DMS53 treated with DMSO at 0.1 percent for 48 hours (cell line): ENCODE measurements around the gene SASH1.

Source experiments
- DNase-seq: peaks from one replicate; lab custom pipeline; 2025; ENCODE audit not compliant: unreplicated experiment; lab: John Stamatoyannopoulos, UW

The SASH1 gene

DNA sequence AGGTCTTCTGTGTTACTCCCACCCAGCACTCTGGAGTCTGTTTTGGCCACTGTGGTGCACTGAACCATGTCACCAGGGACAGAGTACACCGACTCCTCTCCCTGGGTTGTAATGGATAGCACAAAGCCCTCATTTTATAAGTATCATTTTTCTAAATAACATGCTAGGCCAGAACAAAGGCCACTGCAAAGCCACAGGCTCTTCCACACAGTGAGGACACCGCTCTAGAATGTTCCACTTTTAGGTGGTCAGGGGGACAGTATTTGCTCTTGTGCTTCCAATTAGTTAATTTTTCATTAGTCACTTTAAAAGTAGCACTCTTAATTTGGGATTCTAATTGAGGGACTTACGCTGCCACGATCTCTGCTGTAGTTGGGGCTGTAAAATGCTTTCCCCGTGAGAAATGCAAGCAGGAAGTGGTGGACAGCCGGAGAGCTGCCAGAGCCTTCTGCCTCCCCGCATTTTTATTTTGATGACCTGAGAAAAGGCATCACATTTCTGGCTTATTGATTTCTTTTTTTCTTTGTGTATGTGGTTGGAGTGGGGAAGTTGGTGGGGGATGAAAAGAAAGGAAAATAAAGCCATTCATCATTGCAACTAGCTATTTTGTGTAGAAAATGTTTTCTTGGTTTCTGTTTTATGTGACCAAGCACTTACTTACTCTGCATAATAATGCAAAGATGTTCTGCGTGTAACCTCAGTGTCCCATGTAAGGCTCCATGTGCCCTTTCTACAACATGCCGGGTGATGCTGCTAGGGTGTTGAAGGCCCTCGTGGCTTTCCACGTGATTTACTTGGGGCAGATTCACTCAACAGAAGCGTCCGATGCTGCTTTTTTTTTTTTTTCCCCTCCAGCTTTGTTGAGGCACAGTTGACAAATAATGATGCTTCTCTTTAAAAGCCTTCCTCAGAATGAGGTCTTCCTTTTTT lies 195.9 kb downstream of the SASH1 start:
- no peak for DNase-seq

- DNase-seq = no peak
Measured at GRCh38 chr6:148543540-148543939, 200.9 kb downstream of the SASH1 start.

GRCh38 chr6:148544421-148544820 lies 201.8 kb downstream of the SASH1 start:
- no peak for DNase-seq

GRCh38 chr6:148545901-148546300 lies 203.3 kb downstream of the SASH1 start:
- DNase-seq = no peak

DNA sequence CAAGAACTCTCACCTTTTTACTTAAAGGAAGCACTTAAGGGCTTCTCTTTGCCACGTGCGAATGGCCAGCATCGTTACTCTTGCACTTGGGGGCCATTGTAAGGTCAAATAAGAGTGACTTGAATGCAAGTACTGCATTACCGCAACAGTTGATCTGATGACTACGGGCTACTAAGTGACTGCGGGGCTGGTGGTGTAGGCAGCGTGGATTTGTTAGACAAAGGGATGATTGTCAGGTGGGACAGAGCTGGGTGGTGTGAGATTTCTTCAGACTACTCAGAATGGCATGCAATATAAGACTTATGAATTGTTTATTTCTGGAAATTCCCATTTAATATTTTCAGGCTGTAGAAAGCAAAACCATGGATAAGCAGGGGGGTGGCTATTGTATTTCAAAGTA lies 204.5 kb downstream of the SASH1 start:
- no peak for DNase-seq

GRCh38 chr6:148548065-148548748 lies 205.6 kb downstream of the SASH1 start:
- no peak for DNase-seq

- DNase-seq = no peak
Measured at GRCh38 chr6:148548749-148549140, 206.1 kb downstream of the SASH1 start.

- no peak for DNase-seq
Measured at GRCh38 chr6:148550569-148550968, 207.9 kb downstream of the SASH1 start.

- no peak for DNase-seq
Measured at GRCh38 chr6:148551226-148551625, 208.6 kb downstream of the SASH1 start.

GRCh38 chr6:148556410-148556809 lies 213.8 kb downstream of the SASH1 start:
- DNase-seq = no peak

DNA sequence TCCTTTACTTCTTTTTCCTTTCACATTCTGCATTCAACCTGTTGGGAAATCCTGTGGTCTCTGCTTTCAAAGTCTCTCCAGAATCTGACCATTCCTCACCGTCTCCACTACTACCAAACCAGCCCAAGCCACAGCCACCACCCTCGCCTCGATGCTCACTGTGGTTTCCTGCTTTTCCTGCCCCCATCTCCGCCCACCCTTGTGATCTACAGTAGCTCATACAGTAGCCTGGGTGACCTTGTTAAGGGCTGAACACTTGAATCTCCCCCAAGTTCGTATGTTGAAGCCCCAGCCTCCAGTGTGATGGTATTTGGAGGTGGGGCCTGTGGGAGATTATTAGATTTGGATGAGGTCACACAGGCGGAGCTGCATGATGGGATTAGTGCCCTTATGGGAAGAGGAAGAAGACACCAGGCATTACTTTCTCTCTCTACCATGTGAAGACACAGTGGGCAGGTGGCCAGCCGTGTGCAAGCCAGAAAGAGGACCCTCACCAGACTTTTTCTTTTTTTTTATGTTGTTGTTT lies 215.2 kb downstream of the SASH1 start:
- no peak for DNase-seq

DNA sequence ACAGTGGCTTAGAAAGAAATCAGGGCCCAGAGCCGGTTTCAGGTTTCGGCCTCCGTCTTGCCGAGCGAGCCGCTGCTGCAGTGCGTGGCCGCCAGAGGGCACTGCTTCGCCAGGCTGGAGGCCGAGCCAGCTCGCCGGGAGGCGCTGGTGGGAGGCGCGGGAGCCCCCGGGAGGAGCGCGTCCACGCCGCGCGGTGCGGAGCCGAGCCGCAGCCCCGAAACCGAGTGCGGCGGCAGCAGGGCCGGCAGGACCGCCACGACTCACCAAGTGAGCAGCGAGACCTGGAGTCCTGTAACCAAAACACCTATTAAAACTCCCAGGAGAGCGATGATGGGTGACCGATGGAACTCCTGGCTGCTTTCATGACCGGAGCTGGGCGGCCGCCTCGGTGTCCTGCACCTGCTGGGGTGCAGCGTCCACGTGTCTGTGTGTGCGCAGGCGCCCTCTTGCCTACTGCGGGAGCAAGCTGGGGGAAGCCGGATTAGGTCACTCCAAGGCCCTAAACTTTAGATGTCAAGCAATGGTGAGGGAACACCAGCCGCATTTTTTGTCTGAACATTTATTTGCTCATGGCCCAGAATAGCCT lies 217.3 kb downstream of the SASH1 start:
- peak; percentile 44 for DNase-seq

GRCh38 chr6:148561629-148562028 lies 219.0 kb downstream of the SASH1 start:
- DNase-seq = no peak

GRCh38 chr6:148563066-148563465 lies 220.4 kb downstream of the SASH1 start:
- DNase-seq = no peak

DNA sequence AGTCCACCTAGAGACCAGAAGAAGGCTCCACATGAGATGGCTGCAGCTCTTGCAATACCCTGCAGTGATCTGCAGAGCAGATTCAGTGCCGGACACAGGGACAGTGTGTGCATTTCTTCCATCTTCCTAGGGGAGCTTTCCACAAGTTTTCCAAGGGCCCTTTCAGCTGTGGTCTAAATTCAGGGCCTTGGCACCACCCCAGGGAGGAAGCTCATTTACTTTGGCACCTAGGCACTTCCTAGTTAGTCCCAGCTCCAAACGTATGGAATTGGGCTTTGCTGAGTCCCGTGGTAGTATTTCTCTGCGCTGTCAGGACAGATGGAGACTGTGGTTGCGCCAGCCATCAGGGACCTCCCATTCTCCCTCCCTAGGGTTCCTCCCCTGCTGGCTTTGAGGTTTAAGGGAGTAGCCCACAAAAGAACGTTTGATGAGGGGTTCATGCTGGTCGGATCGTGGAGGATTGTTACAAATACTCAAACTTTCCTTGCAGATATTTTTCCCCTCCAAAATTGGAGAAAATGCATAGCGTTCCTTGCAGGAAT lies 221.9 kb downstream of the SASH1 start:
- no peak for DNase-seq

DNA sequence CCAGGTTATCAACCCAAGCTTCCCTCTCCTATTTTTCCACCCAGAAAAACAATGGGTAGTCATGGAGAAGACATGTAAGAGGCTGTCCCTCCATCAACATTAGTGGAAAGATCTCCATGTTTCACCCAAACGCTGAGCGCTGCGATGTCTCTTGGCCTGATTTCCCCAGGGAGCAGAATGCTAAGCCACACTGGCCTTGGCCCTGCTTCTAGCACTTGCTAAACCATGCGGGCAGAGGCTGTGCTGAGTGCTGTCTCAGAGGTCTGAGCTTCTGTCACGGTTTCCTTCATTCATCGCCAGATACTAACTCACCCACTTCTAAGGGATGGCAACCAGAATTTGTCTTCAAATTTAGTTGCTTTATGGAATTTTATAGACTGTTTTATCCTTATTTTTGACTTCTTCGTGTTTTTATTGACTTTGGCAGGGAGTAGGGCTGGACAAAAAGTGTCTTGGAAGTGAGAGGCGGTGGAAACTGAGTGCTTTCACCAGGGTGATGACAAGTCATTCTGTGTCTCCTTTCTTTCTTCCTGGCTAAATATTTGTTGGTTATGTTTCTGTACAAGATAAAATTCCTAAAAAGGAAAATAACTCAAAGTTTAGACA lies 222.8 kb downstream of the SASH1 start:
- no peak for DNase-seq

GRCh38 chr6:148565930-148566663 lies 223.5 kb downstream of the SASH1 start:
- no peak for DNase-seq

DNA sequence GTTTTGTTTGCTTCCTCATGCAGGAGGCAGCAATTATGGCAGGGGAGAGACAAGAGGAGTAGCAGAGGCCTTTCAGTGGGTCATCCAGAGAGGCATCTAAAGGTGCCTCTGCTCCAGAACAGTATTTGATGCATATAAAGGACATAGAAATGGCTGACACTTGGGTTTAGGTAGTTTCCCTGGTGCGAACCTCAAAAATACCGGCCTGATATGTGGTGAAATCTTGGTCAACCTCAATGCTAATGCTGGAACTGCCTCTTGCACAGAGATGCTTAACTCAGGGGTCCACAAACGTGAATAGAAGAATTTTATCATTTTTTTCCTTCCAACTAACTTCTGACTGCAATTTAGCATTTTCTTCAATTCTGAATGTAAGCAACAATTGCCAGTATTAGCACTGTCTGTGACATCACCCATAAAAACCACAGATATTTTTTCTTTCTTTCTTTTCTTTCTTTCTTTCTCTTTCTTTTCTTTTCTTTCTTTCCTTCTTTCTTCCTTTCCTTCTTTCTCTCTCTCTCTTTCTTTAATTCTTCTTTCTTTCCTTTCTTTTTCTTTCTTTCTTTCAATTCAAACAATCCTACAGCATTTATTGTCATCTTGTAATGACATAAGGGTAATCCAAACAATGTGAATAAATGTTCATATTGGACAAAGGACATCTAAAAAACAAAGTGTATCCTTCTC lies 224.2 kb downstream of the SASH1 start:
- no peak for DNase-seq

- no peak for DNase-seq
Measured at GRCh38 chr6:148570456-148570855, 227.8 kb downstream of the SASH1 start.
